A673 (cell line): ENCODE data around the gene CLPSL1. TPM values are rescaled to one million over a fixed set of nuclear protein-coding genes. Genes with fewer than 3 reads are reported as not detected.

Experiments
- BruUV-seq: library from RNA; stranded (reverse); fragments of 400-500 nt; replicated peaks from 2 replicates; lab custom pipeline; 2021; lab: Mats Ljungman, UMichigan
- CTCF ChIA-PET: fragments of 300-600 bp; sonication (Branson Sonifier 250); formaldehyde crosslinking; loops from one replicate; lab custom pipeline; 2022; ENCODE audit warnings: antibody characterized with exemption; lab: Charles Lee
- POLR2A ChIA-PET: fragments of 300-600 bp; sonication (Branson Sonifier 250); formaldehyde crosslinking; loops from one replicate; lab custom pipeline; 2022; ENCODE audit warnings: antibody characterized with exemption; ENCODE audit not compliant: low non-redundant PET; lab: Charles Lee
- DNase-seq: peaks from one replicate; pipeline ENCODE4 v3.0.0-alpha.2; 2015; ENCODE audit warnings: low spot score
- H3K27ac ChIP-seq: fragments of 200-600 bp; sonication (generic); 2 replicates; pipeline ENCODE4 v1.5.1; 2016; ENCODE audit warnings: mixed run types, low read depth, mild to moderate bottlenecking, mixed read lengths, antibody characterized with exemption, low read length; ENCODE audit not compliant: poor library complexity, severe bottlenecking
- H3K27me3 ChIP-seq: fragments of 200-600 bp; sonication (generic); replicated peaks from 2 replicates; pipeline ENCODE4 v1.6.1; 2017; ENCODE audit warnings: mixed run types, low read depth, mild to moderate bottlenecking, mixed read lengths, antibody characterized with exemption, low read length; ENCODE audit not compliant: insufficient read depth, poor library complexity
- H3K36me3 ChIP-seq: fragments of 200-600 bp; sonication (generic); 2 replicates; pipeline ENCODE4 v1.6.1; 2016; ENCODE audit warnings: mixed run types, mild to moderate bottlenecking, mixed read lengths, antibody characterized with exemption, low read length; ENCODE audit not compliant: insufficient read depth, poor library complexity, severe bottlenecking
- H3K4me1 ChIP-seq: fragments of 200-600 bp; sonication (generic); 2 replicates; pipeline ENCODE4 v1.6.1; 2017; ENCODE audit warnings: mixed run types, mild to moderate bottlenecking, mixed read lengths, antibody characterized with exemption, low read length; ENCODE audit not compliant: insufficient read depth, poor library complexity, severe bottlenecking
- H3K4me3 ChIP-seq: fragments of 200-600 bp; sonication (generic); 2 replicates; pipeline ENCODE4 v1.5.1; 2016; ENCODE audit warnings: low read depth, mixed run types, mild to moderate bottlenecking, mixed read lengths, low read length; ENCODE audit not compliant: poor library complexity, severe bottlenecking
- H3K9me3 ChIP-seq: fragments of 200-600 bp; sonication (generic); 2 replicates; pipeline ENCODE4 v1.6.1; 2016; ENCODE audit warnings: mixed run types, low read depth, mild to moderate bottlenecking, mixed read lengths, antibody characterized with exemption, low read length; ENCODE audit not compliant: poor library complexity, severe bottlenecking
- CTCF ChIP-seq: fragments of 300-800, 200-600 bp; sonication (generic); conservative IDR thresholded peaks from 2 replicates; pipeline ENCODE4 v1.5.1; 2017; ENCODE audit warnings: low read depth, mild to moderate bottlenecking, antibody characterized with exemption, low read length, moderate library complexity, mixed read lengths
- EZH2 ChIP-seq: fragments of 200-600 bp; sonication (generic); IDR thresholded peaks from 2 replicates; pipeline ENCODE4 v1.6.1; 2017; ENCODE audit warnings: borderline replicate concordance, low read depth, mild to moderate bottlenecking, mixed read lengths, antibody characterized with exemption, low read length; ENCODE audit not compliant: poor library complexity, severe bottlenecking
- intact Hi-C: fragments of 100-400 bp; cut with micrococcal nuclease; formaldehyde crosslinking; loops from one replicate; pipeline ENCODE4 v1.10.0; 2022; ENCODE audit not compliant: unreplicated experiment
- total RNA-seq: library from RNA; stranded (reverse); gene quantifications from 2 replicates; pipeline ENCODE4 v1.2.3, GENCODE V29; 2021

CLPSL1 gene
- total RNA-seq, 1 experiment from 2014 or later: not detected

- ChIA-PET CTCF (interaction anchor here (0.6 kb wide), 1 partner anchor 28 kb away, joined by 3 read pairs; no protein-coding TSS in a partner anchor), POLR2A (no interaction called here)
- H3K9me3 ChIP-seq: no peaks in the 10 kb centered on the region
- no peak overlapping the region for H3K4me3 ChIP-seq
- no TSS peak for BruUV-seq
- DNase-seq: no peak
- intact Hi-C loops: no loop called here
- no peaks in the 10 kb centered on the region for H3K4me1 ChIP-seq
- no peaks in the 10 kb centered on the region for H3K36me3 ChIP-seq
- no peak overlapping the region for H3K27ac ChIP-seq
- TF ChIP-seq EZH2 (no peak), CTCF (no peak)
- peaks cover 26% of the 10 kb centered on the region for H3K27me3 ChIP-seq
These were observed 15.1 kb upstream of the CLPSL1 start for GRCh38 chr6:35765739-35766138.

DNA sequence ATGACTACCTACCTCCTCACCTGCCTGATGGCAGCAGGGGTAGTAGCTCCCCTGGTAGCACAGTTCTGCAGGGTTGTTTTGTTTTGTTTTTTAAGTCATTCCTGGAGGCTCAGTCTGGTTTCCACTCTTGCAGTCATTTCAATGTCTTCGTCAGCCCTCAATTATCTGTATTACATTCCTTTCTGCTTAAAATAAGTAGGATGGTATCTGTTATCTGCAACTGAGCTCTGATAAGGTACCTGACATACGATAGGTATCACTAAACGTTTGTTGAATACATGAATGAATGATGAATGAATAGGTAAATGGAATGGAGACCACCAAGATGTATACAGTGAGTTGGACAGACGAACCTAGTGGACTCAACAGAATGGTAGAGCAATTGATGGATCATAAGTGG lies 11.6 kb upstream of the CLPSL1 start:
- Histone ChIP-seq H3K36me3 (no peaks in the 10 kb centered on the region), H3K4me3 (no peak overlapping the region), H3K4me1 (no peaks in the 10 kb centered on the region), H3K27me3 (peaks cover 11% of the 10 kb centered on the region), H3K27ac (no peak overlapping the region), H3K9me3 (no peaks in the 10 kb centered on the region)
- ChIA-PET CTCF (interaction anchor here (0.7 to 1.4 kb wide), 2 partner anchors 32 to 1474 kb away, joined by 3 to 8 read pairs; partner anchors contain the start of gene ARMC12), POLR2A (interaction anchor here (0.7 kb wide), 1 partner anchor 656 kb away, joined by 3 read pairs; no protein-coding TSS in a partner anchor)
- BruUV-seq: no TSS peak
- no peak for TF ChIP-seq CTCF
- TF ChIP-seq EZH2: no peak
- DNase-seq: no peak
- intact Hi-C loops: no loop called here

- H3K27me3 ChIP-seq: peaks cover 11% of the 10 kb centered on the region
- no peaks in the 10 kb centered on the region for H3K36me3 ChIP-seq
- no TSS peak for BruUV-seq
- ChIA-PET CTCF (interaction anchor here (0.5 kb wide), 1 partner anchor 25 kb away, joined by 6 read pairs; no protein-coding TSS in a partner anchor), POLR2A (interaction anchor here (0.6 kb wide), 1 partner anchor 326 kb away, joined by 7 read pairs; no protein-coding TSS in a partner anchor)
- no peak overlapping the region for H3K27ac ChIP-seq
- TF ChIP-seq EZH2 (no peak), CTCF (no peak)
- intact Hi-C loops: no loop called here
- no peak for DNase-seq
- H3K4me1 ChIP-seq: no peaks in the 10 kb centered on the region
- H3K9me3 ChIP-seq: no peaks in the 10 kb centered on the region
- no peak overlapping the region for H3K4me3 ChIP-seq
These were observed 9.5 kb upstream of the CLPSL1 start for GRCh38 chr6:35771343-35771627.
